Naive thymus-derived CD4-positive, alpha-beta T cell (primary cell): ENCODE data around the gene OR10R2. TPM values are rescaled to one million over a fixed set of nuclear protein-coding genes. Genes with fewer than 3 reads are reported as not detected.

Source experiments
- ATAC-seq: fragments of 150-1000 bp; cut with Tn5 transposase; 2 replicates; pipeline ENCODE4 v1.10.0; 2021; ENCODE audit warnings: mild to moderate bottlenecking, moderate library complexity
- CTCF ChIA-PET: fragments of 350-600 bp; sonication (Branson Sonifier 250); formaldehyde crosslinking; loops from one replicate; lab custom pipeline; 2021; ENCODE audit warnings: antibody characterized with exemption; lab: Charles Lee
- POLR2A ChIA-PET: fragments of 350-600 bp; sonication (Branson Sonifier 250); formaldehyde crosslinking; loops from one replicate; lab custom pipeline; 2021; ENCODE audit warnings: antibody characterized with exemption, inconsistent platforms; lab: Charles Lee
- DNase-seq, 9 donors: peaks; one replicate each; pipeline versions ENCODE4 v3.0.0 to v3.0.0-alpha.2; 2020 to 2022; ENCODE audit warnings: mixed read lengths in 1 of 9
- H3K27ac ChIP-seq: one replicate; pipeline ENCODE4 v1.7.0; 2013; ENCODE audit warnings: mild to moderate bottlenecking, low read depth, low read length, moderate library complexity
- H3K27me3 ChIP-seq, 2 donors: one replicate each; pipeline ENCODE4 v1.7.0; 2013; ENCODE audit warnings: low read length in 2 of 2, mild to moderate bottlenecking in 2 of 2, moderate library complexity in 2 of 2; ENCODE audit not compliant: control insufficient read depth in 2 of 2, insufficient read depth in 2 of 2
- H3K36me3 ChIP-seq, 3 experiments: 1 replicate in 2 of 3; 2 replicates in 1 of 3; pipeline ENCODE4 v1.7.0; 2013; ENCODE audit warnings: low read length in 3 of 3, mild to moderate bottlenecking in 3 of 3, moderate library complexity in 1 of 3; ENCODE audit not compliant: insufficient read depth in 3 of 3, control insufficient read depth in 2 of 3
- H3K4me1 ChIP-seq, 2 donors: one replicate each; pipeline ENCODE4 v1.7.0; 2013; ENCODE audit warnings: low read length in 2 of 2, mild to moderate bottlenecking in 2 of 2, moderate library complexity in 1 of 2; ENCODE audit not compliant: control insufficient read depth in 2 of 2, insufficient read depth in 2 of 2
- H3K4me3 ChIP-seq: 2 replicates; pipeline ENCODE4 v1.7.0; 2013; ENCODE audit warnings: mild to moderate bottlenecking, low read length
- H3K9me3 ChIP-seq, 3 experiments: 1 replicate in 2 of 3; 2 replicates in 1 of 3; pipeline ENCODE4 v1.7.0; 2013; ENCODE audit warnings: low read length in 3 of 3; ENCODE audit not compliant: control insufficient read depth in 2 of 3
- H3K27ac Mint-ChIP-seq, 9 donors: one replicate each; pipeline ENCODE4 v1.8.0; 2020 to 2022; ENCODE audit warnings: mixed read lengths in 9 of 9, mild to moderate bottlenecking in 8 of 9, moderate library complexity in 5 of 9, inconsistent platforms in 2 of 9
- H3K27me3 Mint-ChIP-seq, 5 donors: one replicate each; pipeline ENCODE4 v1.8.0; 2021 to 2022; ENCODE audit warnings: mixed read lengths in 5 of 5, mild to moderate bottlenecking in 1 of 5
- H3K36me3 Mint-ChIP-seq, 5 donors: one replicate each; pipeline ENCODE4 v1.8.0; 2020 to 2022; ENCODE audit warnings: mixed read lengths in 5 of 5, mild to moderate bottlenecking in 3 of 5, inconsistent platforms in 1 of 5
- H3K4me1 Mint-ChIP-seq, 7 donors: one replicate each; pipeline ENCODE4 v1.8.0; 2020 to 2022; ENCODE audit warnings: mixed read lengths in 7 of 7, mild to moderate bottlenecking in 3 of 7, inconsistent platforms in 1 of 7
- H3K4me3 Mint-ChIP-seq, 10 donors: one replicate each; pipeline ENCODE4 v1.8.0; 2020 to 2022; ENCODE audit warnings: mild to moderate bottlenecking in 10 of 10, mixed read lengths in 10 of 10, moderate library complexity in 6 of 10, inconsistent platforms in 2 of 10
- H3K9me3 Mint-ChIP-seq, 11 donors: one replicate each; pipeline ENCODE4 v1.8.0; 2020 to 2022; ENCODE audit warnings: mixed read lengths in 11 of 11, mild to moderate bottlenecking in 4 of 11, inconsistent platforms in 1 of 11, moderate library complexity in 1 of 11
- intact Hi-C, 2 donors: fragments of 100-400 bp; cut with micrococcal nuclease; formaldehyde crosslinking; loops; one replicate each; pipeline ENCODE4 v1.15.1; 2023
- polyA plus RNA-seq, 2 donors: library from polyadenylated mRNA; unstranded; fragments of 300-500 nt; fragmentation: Illumina TruSeq; gene quantifications; one replicate each; pipeline ENCODE4 v1.2.3, GENCODE V29; 2021
- total RNA-seq, 6 experiments: library from RNA in 5 of 6; stranded (reverse) in 5 of 6; gene quantifications; 1 replicate in 5 of 6; 2 replicates in 1 of 6; pipeline ENCODE4 v1.2.3 and lab custom pipeline; 2021 to 2026

OR10R2 gene
- total and polyA plus RNA-seq, 7 experiments from 2014 or later: not detected

DNA sequence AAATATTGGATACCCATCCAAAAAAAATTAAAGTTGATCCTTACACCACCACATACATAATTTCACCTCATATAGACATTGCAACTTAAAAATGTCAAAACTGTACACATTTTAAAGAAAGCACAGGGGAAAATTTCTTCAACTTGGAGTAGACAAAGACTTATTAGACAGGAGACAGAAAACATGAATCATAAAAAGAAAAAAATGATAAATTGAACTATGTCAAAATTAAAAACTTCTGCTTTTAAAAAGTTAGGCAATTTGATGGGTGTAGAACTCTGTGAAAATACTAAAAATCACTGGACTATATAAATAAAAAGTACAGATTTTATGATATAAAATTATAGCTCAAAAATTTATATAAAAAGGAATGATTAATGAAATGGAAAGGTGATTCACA is 14.8 kb upstream of the OR10R2 start:
- Histone ChIP-seq H3K4me1 (no peaks in the 10 kb centered on the region), H3K27me3 (no peaks in the 10 kb centered on the region), H3K4me3 (no peak overlapping the region), H3K27ac (no peak overlapping the region), H3K36me3 (no peaks in the 10 kb centered on the region), H3K9me3 (no peaks in the 10 kb centered on the region)
- H3K9me3 Mint-ChIP-seq: peaks cover 0 to 11% (median 0%) of the 10 kb centered on the region in 11 donors
- DNase-seq (no peak), ATAC-seq (no peak)
- intact Hi-C loops: no loop called here
- H3K27me3 Mint-ChIP-seq: peaks cover 5 to 34% (median 25%) of the 10 kb centered on the region in 5 donors
- CTCF ChIA-PET: no interaction called here
- H3K4me1 Mint-ChIP-seq: no peaks in the 10 kb centered on the region
- H3K4me3 Mint-ChIP-seq: no peak overlapping the region
- H3K27ac Mint-ChIP-seq: no peak overlapping the region
- POLR2A ChIA-PET: no interaction called here
- H3K36me3 Mint-ChIP-seq: no peaks in the 10 kb centered on the region

DNA sequence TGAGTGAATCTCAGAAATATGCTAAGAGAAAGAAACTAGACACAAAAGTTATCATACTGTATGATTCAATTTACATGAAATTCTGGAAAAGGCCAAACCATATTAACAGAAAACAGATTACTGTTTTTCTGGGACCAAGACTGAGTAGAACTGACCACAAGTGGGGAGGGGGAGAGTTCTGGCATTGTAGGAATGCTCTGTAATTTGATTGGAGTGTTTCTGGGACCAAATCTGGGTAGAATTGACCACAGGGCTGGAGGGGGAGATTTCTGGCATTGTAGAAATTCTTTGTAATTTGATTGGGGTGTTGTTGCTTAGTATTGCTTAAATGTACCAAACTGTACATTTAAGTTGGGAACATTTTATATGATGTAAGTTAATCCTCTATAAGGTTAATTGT is 13.8 kb upstream of the OR10R2 start:
- intact Hi-C loops: no loop called here

DNA sequence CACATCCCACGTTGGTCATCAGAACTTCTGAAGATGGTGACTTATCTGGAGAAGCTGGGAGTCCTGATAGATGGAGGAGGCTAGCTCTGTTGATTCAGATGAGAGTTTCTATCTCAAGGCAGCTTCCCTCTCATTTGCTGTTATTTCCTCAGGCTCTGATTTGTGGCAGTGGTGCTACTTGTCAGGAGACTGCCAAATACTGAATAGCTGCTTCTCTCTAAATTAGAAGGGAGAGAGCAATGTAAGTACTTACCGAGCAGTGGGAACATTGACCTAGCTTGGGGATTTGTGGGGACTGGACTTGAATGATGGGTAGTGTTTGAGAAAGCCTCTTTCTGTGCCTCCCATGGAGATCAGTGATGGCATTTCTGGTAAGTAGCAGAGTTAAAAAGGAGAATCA is 10.5 kb upstream of the OR10R2 start, which contains the start of gene OR10K1:
Gene OR10K1 (plus strand): TSS at position 301 of the 400 bp plus-strand sequence. CDS start 3,728 bp downstream, outside the sequence.
- Mint-ChIP-seq H3K4me3 (no peak within 1 kb of the TSS), H3K9me3 (peaks cover 0 to 3% (median 0%) of the 10 kb centered on the region in 11 donors), H3K27ac (no peak within 1 kb of the TSS), H3K27me3 (peaks cover 5 to 16% (median 14%) of the 10 kb centered on the region in 5 donors), H3K36me3 (no peaks in the 10 kb centered on the region), H3K4me1 (peaks cover 0 to 5% (median 0%) of the 10 kb centered on the region in 7 donors)
- ATAC-seq: no peak
- ChIA-PET CTCF (no interaction called here), POLR2A (no interaction called here)
- intact Hi-C loops: no loop called here
- no peak for DNase-seq
- Histone ChIP-seq H3K4me1 (no peaks in the 10 kb centered on the region), H3K4me3 (no peak within 1 kb of the TSS), H3K36me3 (no peaks in the 10 kb centered on the region), H3K27ac (no peak within 1 kb of the TSS), H3K9me3 (no peaks in the 10 kb centered on the region), H3K27me3 (no peaks in the 10 kb centered on the region)

More for the DNA sequence above, 13.8 kb upstream of the OR10R2 start:
- Histone ChIP-seq H3K4me1 (no peaks in the 10 kb centered on the region), H3K9me3 (no peaks in the 10 kb centered on the region), H3K27ac (no peak overlapping the region), H3K36me3 (no peaks in the 10 kb centered on the region), H3K4me3 (no peak overlapping the region), H3K27me3 (no peaks in the 10 kb centered on the region)
- Mint-ChIP-seq H3K9me3 (peaks cover 0 to 5% (median 0%) of the 10 kb centered on the region in 11 donors), H3K27me3 (peaks cover 5 to 28% (median 27%) of the 10 kb centered on the region in 5 donors), H3K4me3 (no peak overlapping the region), H3K36me3 (no peaks in the 10 kb centered on the region), H3K27ac (no peak overlapping the region), H3K4me1 (no peaks in the 10 kb centered on the region)
- POLR2A ChIA-PET: no interaction called here
- ATAC-seq (no peak), DNase-seq (no peak)
- CTCF ChIA-PET: no interaction called here

DNA sequence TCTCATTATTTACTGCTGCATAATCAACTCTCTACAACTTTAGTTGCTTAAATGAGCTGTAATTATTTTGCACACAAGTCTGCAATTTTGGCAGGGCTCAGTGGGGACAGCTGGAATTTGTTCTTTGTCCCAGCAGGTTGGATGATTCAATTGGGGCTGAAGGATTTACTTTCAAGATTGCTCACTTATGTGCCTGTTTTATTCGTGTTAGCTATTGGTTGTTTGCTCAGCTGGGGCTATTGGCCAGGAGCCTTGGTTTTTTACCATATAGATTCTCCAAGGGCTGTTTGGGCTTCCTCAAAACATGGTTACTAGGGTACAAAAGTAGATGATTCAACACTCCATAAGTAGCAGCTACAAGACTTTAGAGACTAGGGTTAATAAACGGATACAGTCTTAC is 13.4 kb downstream of the OR10R2 start:
- intact Hi-C loops: no loop called here
- no peak for DNase-seq
- ATAC-seq: no peak
- Mint-ChIP-seq H3K36me3 (no peaks in the 10 kb centered on the region), H3K27ac (no peak overlapping the region), H3K4me3 (no peak overlapping the region), H3K4me1 (no peaks in the 10 kb centered on the region), H3K9me3 (peaks cover 0 to 1% (median 0%) of the 10 kb centered on the region in 11 donors), H3K27me3 (peaks cover 6 to 37% (median 27%) of the 10 kb centered on the region in 5 donors)
- no peaks in the 10 kb centered on the region for H3K36me3 ChIP-seq
- H3K4me3 ChIP-seq: no peak overlapping the region
- H3K9me3 ChIP-seq: no peaks in the 10 kb centered on the region
- ChIA-PET CTCF (no interaction called here), POLR2A (no interaction called here)
- no peaks in the 10 kb centered on the region for H3K27me3 ChIP-seq
- H3K4me1 ChIP-seq: no peaks in the 10 kb centered on the region
- no peak overlapping the region for H3K27ac ChIP-seq

DNA sequence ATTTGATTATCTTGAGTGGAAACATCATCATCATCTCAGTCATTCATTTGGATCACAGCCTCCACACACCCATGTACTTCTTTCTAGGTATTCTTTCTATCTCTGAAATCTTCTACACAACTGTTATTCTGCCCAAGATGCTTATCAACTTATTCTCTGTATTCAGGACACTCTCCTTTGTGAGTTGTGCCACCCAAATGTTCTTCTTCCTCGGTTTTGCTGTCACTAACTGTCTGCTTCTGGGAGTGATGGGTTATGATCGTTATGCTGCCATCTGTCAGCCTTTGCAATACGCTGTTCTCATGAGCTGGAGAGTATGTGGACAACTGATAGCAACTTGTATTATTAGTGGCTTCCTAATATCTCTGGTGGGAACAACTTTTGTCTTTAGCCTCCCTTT is 19.3 kb downstream of the OR10R2 start:
- Mint-ChIP-seq H3K27me3 (peaks cover 13 to 42% (median 24%) of the 10 kb centered on the region in 5 donors), H3K4me1 (no peaks in the 10 kb centered on the region), H3K36me3 (no peaks in the 10 kb centered on the region), H3K4me3 (no peak overlapping the region), H3K9me3 (peaks cover 0 to 1% (median 0%) of the 10 kb centered on the region in 11 donors), H3K27ac (peak overlapping the region in 1 of 9 donors; percentile 8)
- intact Hi-C loops: no loop called here
- ATAC-seq: no peak
- Histone ChIP-seq H3K27me3 (no peaks in the 10 kb centered on the region), H3K9me3 (no peaks in the 10 kb centered on the region), H3K27ac (no peak overlapping the region), H3K4me1 (no peaks in the 10 kb centered on the region), H3K4me3 (no peak overlapping the region), H3K36me3 (no peaks in the 10 kb centered on the region)
- ChIA-PET CTCF (no interaction called here), POLR2A (no interaction called here)
- DNase-seq: no peak

DNA sequence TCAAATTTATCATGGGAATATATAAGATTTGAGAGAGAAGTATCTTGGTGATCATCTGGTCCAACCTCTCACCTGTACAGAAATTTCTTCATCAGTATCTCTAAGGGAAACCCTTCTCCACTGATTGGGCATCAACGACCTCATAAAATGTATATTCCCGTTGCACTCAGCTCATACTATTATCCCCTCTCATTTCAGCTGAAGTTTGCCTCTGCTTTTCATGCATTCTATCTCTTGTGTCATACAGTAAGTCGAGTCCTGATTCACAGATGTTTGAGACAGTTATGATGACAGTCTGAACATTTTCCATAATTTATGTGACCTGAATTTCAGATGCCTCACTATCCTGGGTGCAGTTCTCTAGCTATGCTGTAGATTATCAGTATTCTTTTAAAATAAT is 21.0 kb downstream of the OR10R2 start:
- no peak for ATAC-seq
- no peaks in the 10 kb centered on the region for H3K27me3 ChIP-seq
- no peak overlapping the region for H3K4me3 ChIP-seq
- no peak overlapping the region for H3K27ac Mint-ChIP-seq
- no peaks in the 10 kb centered on the region for H3K9me3 ChIP-seq
- POLR2A ChIA-PET: no interaction called here
- DNase-seq: no peak
- no peak overlapping the region for H3K27ac ChIP-seq
- no peak overlapping the region for H3K4me3 Mint-ChIP-seq
- no peaks in the 10 kb centered on the region for H3K36me3 Mint-ChIP-seq
- no peaks in the 10 kb centered on the region for H3K36me3 ChIP-seq
- H3K4me1 Mint-ChIP-seq: no peaks in the 10 kb centered on the region
- H3K27me3 Mint-ChIP-seq: peaks cover 13 to 34% (median 30%) of the 10 kb centered on the region in 5 donors
- H3K4me1 ChIP-seq: no peaks in the 10 kb centered on the region
- intact Hi-C loops: no loop called here
- no peaks in the 10 kb centered on the region for H3K9me3 Mint-ChIP-seq
- CTCF ChIA-PET: no interaction called here

DNA sequence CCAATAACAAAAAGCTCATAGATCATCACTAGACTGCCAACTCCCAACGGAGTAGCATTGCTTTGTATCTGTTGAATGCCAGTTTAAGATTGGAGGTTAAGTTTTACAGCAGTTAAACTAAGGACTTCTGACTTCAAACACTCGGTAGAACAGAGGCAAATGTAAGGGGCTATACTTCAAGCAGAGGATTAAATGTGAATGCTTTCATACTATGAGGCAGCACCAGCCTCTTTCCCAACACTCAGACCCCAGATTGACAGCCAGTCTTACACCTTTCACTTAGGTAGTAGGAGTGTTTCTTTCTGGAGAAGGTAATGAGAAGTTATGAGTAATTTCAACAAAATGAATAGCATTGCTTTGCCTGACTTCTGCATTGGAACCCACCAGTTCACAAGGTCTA is 22.8 kb downstream of the OR10R2 start:
- Mint-ChIP-seq H3K27ac (no peak overlapping the region), H3K27me3 (peaks cover 15 to 37% (median 23%) of the 10 kb centered on the region in 5 donors), H3K4me3 (no peak overlapping the region), H3K36me3 (no peaks in the 10 kb centered on the region), H3K4me1 (no peaks in the 10 kb centered on the region), H3K9me3 (no peaks in the 10 kb centered on the region)
- Histone ChIP-seq H3K4me3 (no peak overlapping the region), H3K36me3 (no peaks in the 10 kb centered on the region), H3K27ac (no peak overlapping the region), H3K4me1 (no peaks in the 10 kb centered on the region), H3K27me3 (no peaks in the 10 kb centered on the region), H3K9me3 (no peaks in the 10 kb centered on the region)
- ATAC-seq (no peak), DNase-seq (no peak)
- CTCF ChIA-PET: no interaction called here
- POLR2A ChIA-PET: no interaction called here
- intact Hi-C loops: loop anchor here in 1 of 2 donors (5.0 kb wide), 2 partner anchors 247 to 292 kb away; no protein-coding TSS in a partner anchor
